Measurements from ENCODE around the gene CCDC183. TPM values are rescaled to one million over a fixed set of nuclear protein-coding genes. Genes with fewer than 3 reads are reported as not detected.
"Not testable (repeated sequence)": the region's sequence is repeated elsewhere in the genome, so short reads cannot be mapped to it uniquely, and the experiment has no call there.

The CCDC183 gene
- total RNA-seq, 2 experiments from 2014 or later, result 0.97 to 1.1 TPM

- CTCF ChIA-PET, result interaction anchor here (0.8 to 1.6 kb wide), 3 partner anchors 10 to 255 kb away, joined by 3 to 4 read pairs (median 4); no protein-coding TSS in a partner anchor
- no peaks in the 10 kb centered on the region for H3K4me1 Mint-ChIP-seq
- H3K36me3 Mint-ChIP-seq (ENCODE audit: low read depth), result no peaks in the 10 kb centered on the region
- no peaks in the 10 kb centered on the region for H3K9me3 Mint-ChIP-seq
- H3K27me3 Mint-ChIP-seq, result peaks cover 41% of the 10 kb centered on the region
- no peak for DNase-seq
- H3K27ac Mint-ChIP-seq, result no peak overlapping the region
- H3K4me3 Mint-ChIP-seq, result no peak overlapping the region
- POLR2A ChIA-PET, result no interaction called here
Observed at GRCh38 chr9:136779808-136780207, 16.3 kb upstream of the CCDC183 start.

DNA sequence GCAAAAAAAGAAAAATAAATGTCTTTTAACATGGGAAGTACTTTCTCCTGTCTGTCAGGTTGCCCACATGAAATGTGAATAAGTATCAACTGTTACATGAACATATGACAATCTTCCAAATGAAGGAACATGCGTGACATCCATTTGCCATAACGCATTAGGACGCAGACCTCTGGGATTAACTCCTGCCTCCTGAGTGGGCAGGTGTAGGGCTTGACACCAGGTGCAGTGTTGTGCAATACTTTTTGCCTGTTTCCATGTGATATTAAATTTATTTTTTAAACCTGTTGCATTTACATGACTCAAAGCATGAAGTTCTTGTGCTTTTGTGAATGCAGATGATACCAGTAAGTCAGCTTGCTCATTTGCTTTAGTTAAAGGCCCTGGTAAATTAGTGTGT is 13.7 kb upstream of the CCDC183 start:
- Mint-ChIP-seq H3K4me3 (no peak overlapping the region), H3K9me3 (no peaks in the 10 kb centered on the region), H3K36me3 (ENCODE audit: low read depth) (no peaks in the 10 kb centered on the region), H3K27me3 (peaks cover 46% of the 10 kb centered on the region), H3K27ac (no peak overlapping the region), H3K4me1 (no peaks in the 10 kb centered on the region)
- ChIA-PET CTCF (no interaction called here), POLR2A (no interaction called here)
- no peak for DNase-seq

DNA sequence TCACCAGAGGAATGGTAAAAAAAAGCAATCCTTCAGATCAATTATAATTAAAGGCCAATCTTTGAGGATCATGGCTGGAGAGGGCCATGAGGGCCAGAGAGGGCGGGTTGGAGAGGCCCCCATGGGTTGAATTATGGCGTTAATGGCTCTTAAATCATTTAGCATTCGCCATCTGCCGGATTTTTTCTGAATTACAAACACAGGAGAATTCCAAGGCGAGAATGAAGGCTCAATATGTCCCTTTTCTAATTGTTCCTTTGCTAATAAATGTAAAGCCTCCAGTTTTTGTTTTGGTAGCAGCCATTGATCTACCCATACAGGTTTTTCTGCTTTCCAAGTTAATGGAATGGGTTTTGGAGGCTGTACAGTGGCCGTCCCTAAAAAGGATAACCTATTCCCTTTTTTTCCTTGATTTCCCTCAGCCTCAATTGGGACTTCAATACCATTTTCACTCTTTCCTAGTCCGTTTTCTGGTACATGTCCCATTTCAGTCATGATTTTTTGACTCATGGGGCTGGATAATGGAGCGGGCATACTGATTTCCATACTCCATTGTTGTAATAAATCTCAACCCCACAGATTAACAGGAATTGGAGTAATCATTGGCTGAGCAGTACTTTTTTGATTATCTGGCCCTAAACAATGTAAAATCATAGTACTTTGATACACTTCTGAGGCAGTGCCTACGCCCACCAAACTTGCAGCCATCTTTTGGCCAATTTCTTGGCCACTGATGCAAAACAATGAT is 11.7 kb upstream of the CCDC183 start:
- Mint-ChIP-seq H3K4me3 (no peak overlapping the region), H3K4me1 (peaks cover 16% of the 10 kb centered on the region), H3K27me3 (peaks cover 32% of the 10 kb centered on the region), H3K9me3 (no peaks in the 10 kb centered on the region), H3K27ac (no peak overlapping the region), H3K36me3 (ENCODE audit: low read depth) (no peaks in the 10 kb centered on the region)
- no peak for DNase-seq
- ChIA-PET POLR2A (no interaction called here), CTCF (no interaction called here)

GRCh38 chr9:136784997-136785361 is 11.2 kb upstream of the CCDC183 start:
- no peaks in the 10 kb centered on the region for H3K36me3 Mint-ChIP-seq (ENCODE audit: low read depth)
- ChIA-PET POLR2A (no interaction called here), CTCF (no interaction called here)
- H3K27ac Mint-ChIP-seq, result no peak overlapping the region
- H3K4me3 Mint-ChIP-seq, result no peak overlapping the region
- peaks cover 19% of the 10 kb centered on the region for H3K4me1 Mint-ChIP-seq
- peaks cover 28% of the 10 kb centered on the region for H3K27me3 Mint-ChIP-seq
- no peak for DNase-seq
- no peaks in the 10 kb centered on the region for H3K9me3 Mint-ChIP-seq

DNA sequence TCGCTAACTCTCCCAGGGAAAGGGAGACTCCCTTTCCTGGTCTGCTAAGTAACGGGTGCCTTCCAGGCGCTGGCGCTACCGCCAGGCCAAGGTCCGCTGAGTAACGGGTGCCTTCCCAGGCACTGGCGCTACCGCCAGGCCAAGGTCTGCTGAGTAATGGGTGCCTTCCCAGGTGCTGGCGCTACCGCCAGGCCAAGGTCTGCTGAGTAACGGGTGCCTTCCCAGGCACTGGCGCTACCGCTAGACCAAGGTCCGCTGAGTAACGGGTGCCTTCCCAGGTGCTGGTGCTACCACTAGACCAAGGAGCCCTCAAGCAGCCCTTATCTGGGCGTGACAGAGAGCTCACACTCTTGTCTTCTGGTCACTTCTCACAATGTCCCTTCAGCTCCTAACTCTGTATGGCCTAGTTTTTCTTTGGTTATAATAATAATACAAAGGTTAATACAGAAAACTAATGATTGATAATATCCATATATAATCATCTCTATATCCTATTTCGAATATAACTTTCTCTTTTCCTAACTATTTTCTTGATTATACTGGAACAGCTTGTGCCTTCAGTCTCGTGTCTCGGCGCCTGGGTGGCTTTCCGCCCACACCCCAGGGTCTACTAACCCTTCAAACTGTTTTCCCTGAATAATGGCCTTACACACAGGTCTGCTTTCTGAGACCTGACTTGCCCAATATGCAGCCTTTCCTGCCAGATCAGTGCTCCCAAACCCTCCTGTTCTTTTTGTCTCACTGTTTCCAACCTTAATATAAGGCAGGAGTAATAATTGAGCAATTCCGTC is 10.4 kb upstream of the CCDC183 start:
- H3K27ac Mint-ChIP-seq; H3K36me3 Mint-ChIP-seq (ENCODE audit: low read depth); H3K4me3 Mint-ChIP-seq; POLR2A ChIA-PET; DNase-seq; H3K9me3 Mint-ChIP-seq: not testable (repeated sequence)
- CTCF ChIA-PET, result interaction anchor here (1.5 kb wide), 1 partner anchor 14 kb away, joined by 4 read pairs; no protein-coding TSS in a partner anchor
- peaks cover 25% of the 10 kb centered on the region for H3K4me1 Mint-ChIP-seq
- H3K27me3 Mint-ChIP-seq, result peaks cover 23% of the 10 kb centered on the region

DNA sequence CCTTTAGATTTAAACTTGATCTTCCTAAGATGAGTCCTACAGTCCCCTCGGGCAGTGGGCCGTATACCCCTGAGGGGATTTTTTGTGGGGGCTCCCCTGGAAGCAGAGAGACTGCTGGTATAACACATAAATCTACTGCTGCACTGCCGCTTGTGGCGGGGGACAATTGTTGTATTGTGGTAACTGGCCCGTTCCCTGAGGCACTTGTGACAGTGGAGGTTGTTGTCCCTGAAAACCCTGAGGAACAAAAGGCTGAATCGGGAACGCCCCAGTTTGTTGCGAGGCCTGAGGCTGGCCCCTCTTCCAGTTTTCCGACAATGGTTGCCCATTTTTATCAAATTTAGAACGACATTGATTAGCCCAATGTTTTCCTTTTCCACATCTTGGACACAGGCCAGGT is 9.7 kb upstream of the CCDC183 start:
- no peak for DNase-seq
- no peaks in the 10 kb centered on the region for H3K36me3 Mint-ChIP-seq (ENCODE audit: low read depth)
- H3K4me3 Mint-ChIP-seq, result no peak overlapping the region
- ChIA-PET CTCF (interaction anchor here (0.6 to 2.4 kb wide), 6 partner anchors 9 to 450 kb away, joined by 3 to 14 read pairs (median 4); partner anchors contain the start of gene FUT7), POLR2A (no interaction called here)
- H3K27ac Mint-ChIP-seq, result no peak overlapping the region
- H3K27me3 Mint-ChIP-seq, result peaks cover 20% of the 10 kb centered on the region
- H3K9me3 Mint-ChIP-seq, result no peaks in the 10 kb centered on the region
- H3K4me1 Mint-ChIP-seq, result peaks cover 25% of the 10 kb centered on the region

DNA sequence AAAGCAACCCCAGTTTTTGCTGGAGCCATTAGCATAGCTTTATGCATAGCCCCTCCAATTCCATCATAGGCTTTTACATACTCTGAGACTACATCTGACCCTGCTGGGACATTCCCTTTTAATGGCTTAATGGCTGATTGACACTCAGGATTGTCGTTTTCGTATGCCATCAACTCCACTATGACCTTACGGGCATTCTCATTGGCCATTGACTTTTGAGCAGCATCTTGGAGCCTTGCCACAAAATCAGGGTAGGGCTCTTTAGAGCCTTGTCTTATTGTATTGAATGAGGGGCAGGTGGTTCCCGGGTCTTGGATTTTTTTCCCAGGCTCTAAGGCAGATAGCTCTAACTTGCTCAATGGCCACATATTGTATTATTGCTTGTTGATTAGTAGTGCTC is 9.2 kb upstream of the CCDC183 start:
- POLR2A ChIA-PET; H3K27ac Mint-ChIP-seq; DNase-seq; H3K4me3 Mint-ChIP-seq; H3K36me3 Mint-ChIP-seq (ENCODE audit: low read depth); H3K9me3 Mint-ChIP-seq: not testable (repeated sequence)
- Mint-ChIP-seq H3K27me3 (peaks cover 18% of the 10 kb centered on the region), H3K4me1 (peaks cover 28% of the 10 kb centered on the region)
- CTCF ChIA-PET, result interaction anchor here (0.6 to 2.4 kb wide), 9 partner anchors 9 to 450 kb away, joined by 3 to 14 read pairs (median 4); partner anchors contain the start of genes FUT7 and MAN1B1

DNA sequence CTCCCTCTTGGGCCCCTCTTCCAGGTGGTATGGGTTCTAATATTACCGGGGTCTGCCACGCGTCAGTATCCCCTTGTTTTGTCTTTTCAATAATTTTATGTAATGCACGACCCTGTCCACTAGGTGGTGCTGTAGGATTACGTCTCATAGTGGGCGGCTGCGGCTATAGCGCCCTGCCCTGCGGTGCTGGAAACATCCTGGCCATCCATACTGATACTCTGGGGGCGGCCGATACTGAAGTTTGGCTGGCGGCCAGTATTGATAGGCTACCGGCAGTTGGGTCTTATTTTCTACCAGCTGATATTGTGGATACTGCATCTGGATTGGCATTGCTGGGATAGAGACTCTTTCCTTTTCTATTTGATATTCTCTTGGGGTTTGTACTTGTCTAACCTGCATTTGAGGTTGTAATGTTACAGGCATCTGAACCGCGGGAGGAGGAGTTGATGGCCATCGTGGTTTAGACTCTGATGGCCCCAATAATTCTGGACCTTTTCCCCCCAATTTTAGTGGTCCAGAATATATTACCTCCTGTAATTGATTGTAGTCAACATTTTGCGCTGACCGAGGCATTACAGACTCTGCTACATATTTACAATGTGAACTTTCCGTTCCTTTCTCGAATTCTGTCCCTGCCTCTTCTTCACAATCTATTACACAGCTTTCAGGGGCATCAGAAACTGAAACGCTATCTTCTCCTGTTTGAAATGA is 8.3 kb upstream of the CCDC183 start:
- POLR2A ChIA-PET, result no interaction called here
- no peak overlapping the region for H3K27ac Mint-ChIP-seq
- no peaks in the 10 kb centered on the region for H3K9me3 Mint-ChIP-seq
- no peak overlapping the region for H3K4me3 Mint-ChIP-seq
- H3K4me1 Mint-ChIP-seq, result peaks cover 34% of the 10 kb centered on the region
- peak; percentile 81 for DNase-seq
- H3K36me3 Mint-ChIP-seq (ENCODE audit: low read depth), result peaks cover 2% of the 10 kb centered on the region
- H3K27me3 Mint-ChIP-seq, result peaks cover 10% of the 10 kb centered on the region
- CTCF ChIA-PET, result interaction anchor here (0.9 to 2.4 kb wide), 11 partner anchors 10 to 449 kb away, joined by 3 to 14 read pairs (median 4); partner anchors contain the start of genes FUT7 and MAN1B1

- H3K4me3 Mint-ChIP-seq, POLR2A ChIA-PET, H3K27me3 Mint-ChIP-seq: not testable (repeated sequence)
Observed at GRCh38 chr9:136788644-136789522, 7.3 kb upstream of the CCDC183 start.

GRCh38 chr9:136789523-136789937 is 6.6 kb upstream of the CCDC183 start:
- POLR2A ChIA-PET, result no interaction called here
- Mint-ChIP-seq H3K27ac (no peak overlapping the region), H3K36me3 (ENCODE audit: low read depth) (peaks cover 6% of the 10 kb centered on the region), H3K9me3 (no peaks in the 10 kb centered on the region), H3K27me3 (peaks cover 8% of the 10 kb centered on the region), H3K4me3 (no peak overlapping the region), H3K4me1 (peaks cover 39% of the 10 kb centered on the region)
- no peak for DNase-seq
- CTCF ChIA-PET, result interaction anchor here (0.7 to 1.7 kb wide), 2 partner anchors 246 to 265 kb away, joined by 3 to 7 read pairs; no protein-coding TSS in a partner anchor

More at GRCh38 chr9:136788644-136789522, 7.3 kb upstream of the CCDC183 start:
- not testable (repeated sequence) for H3K36me3 Mint-ChIP-seq (ENCODE audit: low read depth); H3K9me3 Mint-ChIP-seq; DNase-seq
- Mint-ChIP-seq H3K27ac (peak overlapping the region; percentile 15), H3K4me1 (peaks cover 39% of the 10 kb centered on the region)
- CTCF ChIA-PET, result interaction anchor here (0.7 to 2.4 kb wide), 7 partner anchors 11 to 275 kb away, joined by 3 to 14 read pairs (median 3); partner anchors contain the start of gene FUT7

DNA sequence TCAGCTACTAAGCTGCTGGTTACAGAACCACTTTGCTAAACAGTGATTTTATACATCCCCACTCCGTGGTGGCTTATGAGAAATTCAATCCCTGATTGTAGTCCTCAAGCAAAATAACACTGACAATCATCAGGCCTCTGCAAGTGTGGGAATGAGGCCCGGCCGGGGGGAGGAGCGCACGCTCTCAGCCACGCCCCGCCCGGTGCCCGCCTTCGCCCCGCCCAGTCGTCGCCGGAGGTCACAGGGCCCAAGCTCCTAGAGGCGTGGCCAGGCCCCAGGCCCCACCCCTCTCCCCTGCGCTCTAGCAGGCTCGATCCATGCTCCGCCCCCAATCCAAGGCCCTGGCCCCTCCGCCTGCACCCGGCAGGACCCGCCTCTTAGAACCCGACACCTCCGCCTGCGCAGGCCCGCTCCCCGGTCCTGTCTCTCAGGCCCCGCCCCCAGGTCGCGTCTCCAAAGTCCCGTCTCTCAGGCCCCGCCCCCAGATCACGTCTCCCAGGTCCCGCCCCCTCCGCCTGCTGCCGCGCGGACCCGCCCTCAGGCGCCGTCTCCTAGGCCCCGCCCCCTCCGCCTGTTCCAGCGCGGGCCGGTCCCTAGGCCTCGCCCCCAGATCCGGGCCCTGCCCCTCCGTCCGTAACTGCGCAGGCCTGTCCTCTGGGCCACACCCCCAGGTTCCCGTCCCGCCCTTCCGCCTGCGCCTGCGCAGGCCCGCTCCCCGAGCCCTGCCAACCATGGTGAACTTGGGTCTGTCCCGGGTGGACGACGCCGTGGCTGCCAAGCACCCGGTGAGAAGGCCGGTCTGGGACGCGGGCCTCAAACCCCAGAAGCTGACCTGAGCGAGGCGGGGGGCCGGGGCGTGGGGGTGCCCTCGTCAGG is 5.3 kb upstream of the CCDC183 start, which contains the start of gene TMEM141:
TMEM141 (plus strand) TSS at position 705 of the 876 bp plus-strand sequence; CDS start at position 732, 27 bp downstream.
- Mint-ChIP-seq H3K4me3 (peak within 1 kb of the TSS; percentile 79), H3K9me3 (no peaks in the 10 kb centered on the region)

More for the DNA sequence above, 5.3 kb upstream of the CCDC183 start, which contains the start of gene TMEM141:
- POLR2A ChIA-PET, result interaction anchor here (1.0 kb wide), 1 partner anchor 51 kb away, joined by 3 read pairs; no protein-coding TSS in a partner anchor
- CTCF ChIA-PET, result interaction anchor here (0.8 to 3.9 kb wide), 6 partner anchors 15 to 244 kb away, joined by 3 to 13 read pairs (median 6); partner anchors contain the start of genes ABCA2, AJM1 and RABL6
- peaks cover 6% of the 10 kb centered on the region for H3K36me3 Mint-ChIP-seq (ENCODE audit: low read depth)
- H3K4me1 Mint-ChIP-seq, result peaks cover 39% of the 10 kb centered on the region
- DNase-seq, result peak; percentile 99
- H3K27ac Mint-ChIP-seq, result peak within 1 kb of the TSS; percentile 93
- peaks cover 8% of the 10 kb centered on the region for H3K27me3 Mint-ChIP-seq

Measured in activated CD4-positive, alpha-beta T cell treated with anti-CD3 and anti-CD28 coated beads, Interleukin-2, amount 10 ng/mL, durations not matched to agents 7 days and 5 days (primary cell).